Astrocyte of the spinal cord (primary cell): ENCODE results near the gene VTN.
A peak's percentile ranks its signal among the peaks of the same experiment; 100 is the strongest.

Experiments
- DNase-seq: peaks from one replicate; pipeline ENCODE4 v3.0.0; 2011; ENCODE audit warnings: low read depth, low spot score
- H3K4me3 ChIP-seq: 2 replicates; pipeline ENCODE4 v1.5.1; 2011; ENCODE audit warnings: low read depth, mild to moderate bottlenecking, low read length, moderate library complexity
- CTCF ChIP-seq: IDR thresholded peaks from 2 replicates; pipeline ENCODE4 v1.5.1; 2012; ENCODE audit warnings: low read depth, mild to moderate bottlenecking, low read length, inconsistent platforms
- in situ Hi-C: cut with HindIII; loops from 2 replicates; pipeline ENCODE4 v1.10.0; 2017; ENCODE audit warnings: low sequenced_read_pairs

VTN gene

GRCh38 chr17:28407130-28407973 is 37.2 kb upstream of the VTN start:
- in situ Hi-C loops, result no loop called here
- no peak overlapping the region for H3K4me3 ChIP-seq
- no peak for TF ChIP-seq CTCF
- no peak for DNase-seq

- TF ChIP-seq CTCF, result no peak
- in situ Hi-C loops, result no loop called here
- DNase-seq, result no peak
- H3K4me3 ChIP-seq, result peak overlapping the region; percentile 52
These were observed 36.3 kb upstream of the VTN start for GRCh38 chr17:28406473-28406814.

GRCh38 chr17:28405632-28406472 is 35.7 kb upstream of the VTN start, which contains the start of gene SLC46A1:
SLC46A1 (minus strand) TSS chr17:28406212; CDS start chr17:28406114, 98 bp downstream.
- H3K4me3 ChIP-seq, result peak within 1 kb of the TSS; percentile 52
- TF ChIP-seq CTCF, result no peak
- peak; percentile 5 for DNase-seq
- in situ Hi-C loops, result no loop called here

- no peak for DNase-seq
- H3K4me3 ChIP-seq, result peak overlapping the region; percentile 52
- in situ Hi-C loops, result no loop called here
- TF ChIP-seq CTCF, result no peak
These were observed 34.9 kb upstream of the VTN start for GRCh38 chr17:28404812-28405570.

GRCh38 chr17:28404461-28404811 is 34.3 kb upstream of the VTN start:
- in situ Hi-C loops, result no loop called here
- no peak for TF ChIP-seq CTCF
- DNase-seq, result no peak
- no peak overlapping the region for H3K4me3 ChIP-seq

GRCh38 chr17:28404007-28404406 is 33.9 kb upstream of the VTN start:
- no peak for DNase-seq
- no peak overlapping the region for H3K4me3 ChIP-seq
- in situ Hi-C loops, result no loop called here
- no peak for TF ChIP-seq CTCF
